ENCODE results near the gene NID2.
A peak's percentile ranks its signal among the peaks of the same experiment; 100 is the strongest.

The NID2 gene

GRCh38 chr14:52068615-52069306 lies at the start of gene NID2:
Gene NID2, minus strand, starts transcription at chr14:52069059. Its CDS starts 65 bp downstream, at chr14:52068994.
- H3K4me3 ChIP-seq (ENCODE audit: control insufficient read depth, low read depth, low read length), result peak within 1 kb of the TSS; percentile 92
- no peak for DNase-seq (ENCODE audit: low read depth)
- TF ChIP-seq CTCF (IDR thresholded peaks at IDR 0.05; ENCODE audit: control insufficient read depth, insufficient read depth, low read depth, low read length, missing control alignments), result no peak

- no peak for TF ChIP-seq CTCF (IDR thresholded peaks at IDR 0.05; ENCODE audit: control insufficient read depth, insufficient read depth, low read depth, low read length, missing control alignments)
- DNase-seq (ENCODE audit: low read depth), result peak; percentile 11
- no peak overlapping the region for H3K4me3 ChIP-seq (ENCODE audit: control insufficient read depth, low read depth, low read length)
Observed at GRCh38 chr14:52117111-52117832, 48.4 kb upstream of the NID2 start.

- TF ChIP-seq CTCF (IDR thresholded peaks at IDR 0.05; ENCODE audit: control insufficient read depth, insufficient read depth, low read depth, low read length, missing control alignments), result no peak
- H3K4me3 ChIP-seq (ENCODE audit: control insufficient read depth, low read depth, low read length), result no peak overlapping the region
- DNase-seq (ENCODE audit: low read depth), result no peak
Observed at GRCh38 chr14:52115286-52115685, 46.4 kb upstream of the NID2 start.

GRCh38 chr14:52112336-52113018 lies 43.6 kb upstream of the NID2 start:
- no peak for DNase-seq (ENCODE audit: low read depth)
- no peak for TF ChIP-seq CTCF (IDR thresholded peaks at IDR 0.05; ENCODE audit: control insufficient read depth, insufficient read depth, low read depth, low read length, missing control alignments)
- no peak overlapping the region for H3K4me3 ChIP-seq (ENCODE audit: control insufficient read depth, low read depth, low read length)

GRCh38 chr14:52111583-52111982 lies 42.7 kb upstream of the NID2 start:
- TF ChIP-seq CTCF (IDR thresholded peaks at IDR 0.05; ENCODE audit: control insufficient read depth, insufficient read depth, low read depth, low read length, missing control alignments), result no peak
- no peak for DNase-seq (ENCODE audit: low read depth)
- H3K4me3 ChIP-seq (ENCODE audit: control insufficient read depth, low read depth, low read length), result no peak overlapping the region

GRCh38 chr14:52110441-52111086 lies 41.7 kb upstream of the NID2 start:
- H3K4me3 ChIP-seq (ENCODE audit: control insufficient read depth, low read depth, low read length), result no peak overlapping the region
- TF ChIP-seq CTCF (IDR thresholded peaks at IDR 0.05; ENCODE audit: control insufficient read depth, insufficient read depth, low read depth, low read length, missing control alignments), result no peak
- DNase-seq (ENCODE audit: low read depth), result no peak
